Measurements from ENCODE around the gene SLN.

Gene SLN

GRCh38 chr11:107704451-107704850 lies 7.4 kb downstream of the SLN start:
- H3K9ac ChIP-seq (ENCODE audit: low read depth in 1 of 2, low read length in 2 of 2), result no peak overlapping the region
- H3K36me3 ChIP-seq (ENCODE audit: control insufficient read depth in 2 of 2, insufficient read depth in 2 of 2, low read length in 2 of 2), result no peaks in the 10 kb centered on the region
- no peak overlapping the region for H3K4me3 ChIP-seq (ENCODE audit: low read length in 2 of 2)
- H3K4me1 ChIP-seq (ENCODE audit: control insufficient read depth in 2 of 2, insufficient read depth in 2 of 2, low read length in 2 of 2), result no peaks in the 10 kb centered on the region
- no peaks in the 10 kb centered on the region for H3K27me3 ChIP-seq (ENCODE audit: control insufficient read depth in 2 of 2, insufficient read depth in 2 of 2, low read length in 2 of 2)
- no peaks in the 10 kb centered on the region for H3K9me3 ChIP-seq (ENCODE audit: control insufficient read depth in 2 of 2, low read length in 2 of 2)
- H3K27ac ChIP-seq (ENCODE audit: low read depth in 2 of 2, low read length in 2 of 2), result no peak overlapping the region

- no peak overlapping the region for H3K4me3 ChIP-seq (ENCODE audit: low read length in 2 of 2)
- no peaks in the 10 kb centered on the region for H3K36me3 ChIP-seq (ENCODE audit: control insufficient read depth in 2 of 2, insufficient read depth in 2 of 2, low read length in 2 of 2)
- H3K9me3 ChIP-seq (ENCODE audit: control insufficient read depth in 2 of 2, low read length in 2 of 2), result no peaks in the 10 kb centered on the region
- no peak overlapping the region for H3K9ac ChIP-seq (ENCODE audit: low read depth in 1 of 2, low read length in 2 of 2)
- no peaks in the 10 kb centered on the region for H3K4me1 ChIP-seq (ENCODE audit: control insufficient read depth in 2 of 2, insufficient read depth in 2 of 2, low read length in 2 of 2)
- no peak overlapping the region for H3K27ac ChIP-seq (ENCODE audit: low read depth in 2 of 2, low read length in 2 of 2)
- no peaks in the 10 kb centered on the region for H3K27me3 ChIP-seq (ENCODE audit: control insufficient read depth in 2 of 2, insufficient read depth in 2 of 2, low read length in 2 of 2)
Measured at GRCh38 chr11:107702723-107703122, 9.1 kb downstream of the SLN start.

- Histone ChIP-seq H3K9ac (ENCODE audit: low read depth in 1 of 2, low read length in 2 of 2) (no peak overlapping the region), H3K27ac (ENCODE audit: low read depth in 2 of 2, low read length in 2 of 2) (no peak overlapping the region), H3K4me3 (ENCODE audit: low read length in 2 of 2) (no peak overlapping the region), H3K4me1 (ENCODE audit: control insufficient read depth in 2 of 2, insufficient read depth in 2 of 2, low read length in 2 of 2) (no peaks in the 10 kb centered on the region), H3K36me3 (ENCODE audit: control insufficient read depth in 2 of 2, insufficient read depth in 2 of 2, low read length in 2 of 2) (no peaks in the 10 kb centered on the region), H3K27me3 (ENCODE audit: control insufficient read depth in 2 of 2, insufficient read depth in 2 of 2, low read length in 2 of 2) (no peaks in the 10 kb centered on the region), H3K9me3 (ENCODE audit: control insufficient read depth in 2 of 2, low read length in 2 of 2) (no peaks in the 10 kb centered on the region)
Measured at GRCh38 chr11:107702109-107702660, 9.7 kb downstream of the SLN start.

- no peak overlapping the region for H3K9ac ChIP-seq (ENCODE audit: low read depth in 1 of 2, low read length in 2 of 2)
- no peaks in the 10 kb centered on the region for H3K9me3 ChIP-seq (ENCODE audit: control insufficient read depth in 2 of 2, low read length in 2 of 2)
- no peak overlapping the region for H3K27ac ChIP-seq (ENCODE audit: low read depth in 2 of 2, low read length in 2 of 2)
- no peak overlapping the region for H3K4me3 ChIP-seq (ENCODE audit: low read length in 2 of 2)
- H3K36me3 ChIP-seq (ENCODE audit: control insufficient read depth in 2 of 2, insufficient read depth in 2 of 2, low read length in 2 of 2), result no peaks in the 10 kb centered on the region
- no peaks in the 10 kb centered on the region for H3K4me1 ChIP-seq (ENCODE audit: control insufficient read depth in 2 of 2, insufficient read depth in 2 of 2, low read length in 2 of 2)
- no peaks in the 10 kb centered on the region for H3K27me3 ChIP-seq (ENCODE audit: control insufficient read depth in 2 of 2, insufficient read depth in 2 of 2, low read length in 2 of 2)
Measured at GRCh38 chr11:107699371-107700285, 12.2 kb downstream of the SLN start.

- Histone ChIP-seq H3K27me3 (ENCODE audit: control insufficient read depth in 2 of 2, insufficient read depth in 2 of 2, low read length in 2 of 2) (no peaks in the 10 kb centered on the region), H3K36me3 (ENCODE audit: control insufficient read depth in 2 of 2, insufficient read depth in 2 of 2, low read length in 2 of 2) (no peaks in the 10 kb centered on the region), H3K9ac (ENCODE audit: low read depth in 1 of 2, low read length in 2 of 2) (no peak overlapping the region), H3K4me1 (ENCODE audit: control insufficient read depth in 2 of 2, insufficient read depth in 2 of 2, low read length in 2 of 2) (no peaks in the 10 kb centered on the region), H3K27ac (ENCODE audit: low read depth in 2 of 2, low read length in 2 of 2) (no peak overlapping the region), H3K4me3 (ENCODE audit: low read length in 2 of 2) (no peak overlapping the region), H3K9me3 (ENCODE audit: control insufficient read depth in 2 of 2, low read length in 2 of 2) (no peaks in the 10 kb centered on the region)
Measured at GRCh38 chr11:107697291-107697690, 14.6 kb downstream of the SLN start.

GRCh38 chr11:107696140-107696539 lies 15.7 kb downstream of the SLN start:
- no peaks in the 10 kb centered on the region for H3K27me3 ChIP-seq (ENCODE audit: control insufficient read depth in 2 of 2, insufficient read depth in 2 of 2, low read length in 2 of 2)
- H3K4me3 ChIP-seq (ENCODE audit: low read length in 2 of 2), result no peak overlapping the region
- no peak overlapping the region for H3K9ac ChIP-seq (ENCODE audit: low read depth in 1 of 2, low read length in 2 of 2)
- no peaks in the 10 kb centered on the region for H3K9me3 ChIP-seq (ENCODE audit: control insufficient read depth in 2 of 2, low read length in 2 of 2)
- no peak overlapping the region for H3K27ac ChIP-seq (ENCODE audit: low read depth in 2 of 2, low read length in 2 of 2)
- H3K4me1 ChIP-seq (ENCODE audit: control insufficient read depth in 2 of 2, insufficient read depth in 2 of 2, low read length in 2 of 2), result no peaks in the 10 kb centered on the region
- no peaks in the 10 kb centered on the region for H3K36me3 ChIP-seq (ENCODE audit: control insufficient read depth in 2 of 2, insufficient read depth in 2 of 2, low read length in 2 of 2)

- Histone ChIP-seq H3K9me3 (ENCODE audit: control insufficient read depth in 2 of 2, low read length in 2 of 2) (no peaks in the 10 kb centered on the region), H3K36me3 (ENCODE audit: control insufficient read depth in 2 of 2, insufficient read depth in 2 of 2, low read length in 2 of 2) (no peaks in the 10 kb centered on the region), H3K9ac (ENCODE audit: low read depth in 1 of 2, low read length in 2 of 2) (no peak overlapping the region), H3K27me3 (ENCODE audit: control insufficient read depth in 2 of 2, insufficient read depth in 2 of 2, low read length in 2 of 2) (no peaks in the 10 kb centered on the region), H3K4me1 (ENCODE audit: control insufficient read depth in 2 of 2, insufficient read depth in 2 of 2, low read length in 2 of 2) (no peaks in the 10 kb centered on the region), H3K27ac (ENCODE audit: low read depth in 2 of 2, low read length in 2 of 2) (no peak overlapping the region), H3K4me3 (ENCODE audit: low read length in 2 of 2) (no peak overlapping the region)
Measured at GRCh38 chr11:107695446-107695845, 16.4 kb downstream of the SLN start.

GRCh38 chr11:107691000-107691750 lies 20.7 kb downstream of the SLN start:
- Histone ChIP-seq H3K4me3 (ENCODE audit: low read length in 2 of 2) (no peak overlapping the region), H3K27me3 (ENCODE audit: control insufficient read depth in 2 of 2, insufficient read depth in 2 of 2, low read length in 2 of 2) (no peaks in the 10 kb centered on the region), H3K27ac (ENCODE audit: low read depth in 2 of 2, low read length in 2 of 2) (no peak overlapping the region), H3K9me3 (ENCODE audit: control insufficient read depth in 2 of 2, low read length in 2 of 2) (no peaks in the 10 kb centered on the region), H3K9ac (ENCODE audit: low read depth in 1 of 2, low read length in 2 of 2) (no peak overlapping the region), H3K36me3 (ENCODE audit: control insufficient read depth in 2 of 2, insufficient read depth in 2 of 2, low read length in 2 of 2) (no peaks in the 10 kb centered on the region), H3K4me1 (ENCODE audit: control insufficient read depth in 2 of 2, insufficient read depth in 2 of 2, low read length in 2 of 2) (no peaks in the 10 kb centered on the region)

- no peaks in the 10 kb centered on the region for H3K9me3 ChIP-seq (ENCODE audit: control insufficient read depth in 2 of 2, low read length in 2 of 2)
- H3K27ac ChIP-seq (ENCODE audit: low read depth in 2 of 2, low read length in 2 of 2), result no peak overlapping the region
- no peak overlapping the region for H3K9ac ChIP-seq (ENCODE audit: low read depth in 1 of 2, low read length in 2 of 2)
- H3K36me3 ChIP-seq (ENCODE audit: control insufficient read depth in 2 of 2, insufficient read depth in 2 of 2, low read length in 2 of 2), result no peaks in the 10 kb centered on the region
- H3K27me3 ChIP-seq (ENCODE audit: control insufficient read depth in 2 of 2, insufficient read depth in 2 of 2, low read length in 2 of 2), result no peaks in the 10 kb centered on the region
- no peak overlapping the region for H3K4me3 ChIP-seq (ENCODE audit: low read length in 2 of 2)
- H3K4me1 ChIP-seq (ENCODE audit: control insufficient read depth in 2 of 2, insufficient read depth in 2 of 2, low read length in 2 of 2), result no peaks in the 10 kb centered on the region
Measured at GRCh38 chr11:107689317-107690202, 22.3 kb downstream of the SLN start.

Measured in mucosa of rectum (tissue), 2 donors.